Measurements from ENCODE around the gene RANBP3L.

RANBP3L gene

GRCh38 chr5:36253575-36253974 lies 48.1 kb downstream of the RANBP3L start:
- Histone ChIP-seq H3K27me3 (no peaks in the 10 kb centered on the region), H3K4me3 (no peak overlapping the region), H3K9me3 (no peaks in the 10 kb centered on the region), H3K27ac (peak overlapping the region; percentile 70 to 72), H3K4me1 (peaks cover 0 to 39% (median 7%) of the 10 kb centered on the region in 4 donors), H3K36me3 (peaks cover 0 to 9% (median 4%) of the 10 kb centered on the region in 3 donors)
- no peak for TF ChIP-seq CTCF (IDR thresholded peaks at IDR 0.05)
- intact Hi-C loops (cut with DNase I; ENCODE audit: low total_unique reads), result no loop called here
- DNase-seq, result no peak

- no peaks in the 10 kb centered on the region for H3K9me3 ChIP-seq
- H3K27ac ChIP-seq, result peak overlapping the region; percentile 70 to 72
- intact Hi-C loops (cut with DNase I; ENCODE audit: low total_unique reads), result no loop called here
- H3K27me3 ChIP-seq, result no peaks in the 10 kb centered on the region
- peaks cover 0 to 7% (median 5%) of the 10 kb centered on the region in 3 donors for H3K36me3 ChIP-seq
- H3K4me1 ChIP-seq, result peaks cover 0 to 39% (median 7%) of the 10 kb centered on the region in 4 donors
- TF ChIP-seq CTCF (IDR thresholded peaks at IDR 0.05), result no peak
- H3K4me3 ChIP-seq, result no peak overlapping the region
- DNase-seq, result no peak
Measured at GRCh38 chr5:36252722-36253365, 48.9 kb downstream of the RANBP3L start.

- Histone ChIP-seq H3K9me3 (no peaks in the 10 kb centered on the region), H3K27ac (peak overlapping the region; percentile 40 to 72), H3K27me3 (no peaks in the 10 kb centered on the region), H3K4me3 (no peak overlapping the region), H3K36me3 (peaks cover 0 to 10% (median 5%) of the 10 kb centered on the region in 3 donors), H3K4me1 (peaks cover 0 to 39% (median 7%) of the 10 kb centered on the region in 4 donors)
- no peak for DNase-seq
- intact Hi-C loops (cut with DNase I; ENCODE audit: low total_unique reads), result no loop called here
- no peak for TF ChIP-seq CTCF (IDR thresholded peaks at IDR 0.05)
Measured at GRCh38 chr5:36251218-36251617, 50.5 kb downstream of the RANBP3L start.

DNA sequence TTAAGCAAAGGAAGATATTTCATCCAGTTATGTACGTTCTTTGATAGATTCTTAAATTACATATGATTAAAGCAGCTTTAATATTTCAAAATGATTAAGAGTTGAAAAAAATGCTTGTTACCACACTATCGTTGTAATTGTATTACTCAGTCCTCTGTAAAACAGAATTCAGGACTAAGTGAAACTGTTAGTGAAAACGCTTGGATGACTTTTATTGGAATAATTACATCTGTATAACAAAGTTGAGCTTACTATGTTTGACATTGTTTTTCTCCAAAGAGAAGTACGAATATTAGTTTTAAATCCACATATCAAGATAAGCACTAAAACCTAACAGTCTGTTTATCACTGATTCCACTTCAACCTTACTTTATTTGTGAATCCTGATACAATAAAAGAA lies 51.3 kb downstream of the RANBP3L start:
- Histone ChIP-seq H3K27me3 (no peaks in the 10 kb centered on the region), H3K9me3 (no peaks in the 10 kb centered on the region), H3K4me3 (no peak overlapping the region), H3K36me3 (peaks cover 0 to 7% (median 5%) of the 10 kb centered on the region in 3 donors), H3K4me1 (peaks cover 0 to 39% (median 7%) of the 10 kb centered on the region in 4 donors), H3K27ac (peak overlapping the region in 1 of 2 donors; percentile 72)
- intact Hi-C loops (cut with DNase I; ENCODE audit: low total_unique reads), result no loop called here
- no peak for DNase-seq
- no peak for TF ChIP-seq CTCF (IDR thresholded peaks at IDR 0.05)

GRCh38 chr5:36246036-36246800 lies 55.5 kb downstream of the RANBP3L start:
- intact Hi-C loops (cut with DNase I; ENCODE audit: low total_unique reads), result loop anchor here (10.0 kb wide), 1 partner anchor 59 kb away; the partner anchor contains the start of gene RANBP3L
- Histone ChIP-seq H3K27me3 (no peaks in the 10 kb centered on the region), H3K27ac (no peak overlapping the region), H3K36me3 (peaks cover 0 to 7% (median 5%) of the 10 kb centered on the region in 3 donors), H3K9me3 (no peaks in the 10 kb centered on the region), H3K4me3 (no peak overlapping the region), H3K4me1 (peaks cover 0 to 15% (median 7%) of the 10 kb centered on the region in 4 donors)
- DNase-seq, result no peak
- TF ChIP-seq CTCF (IDR thresholded peaks at IDR 0.05), result no peak
